Rectal smooth muscle tissue (tissue), 1 donor: ENCODE data around the gene DUSP15.

Experiments used
- H3K27ac ChIP-seq: one replicate; pipeline ENCODE4 v1.7.0; 2013; ENCODE audit warnings: low read depth, low read length, inconsistent platforms
- H3K27me3 ChIP-seq: one replicate; pipeline ENCODE4 v1.7.0; 2013; ENCODE audit warnings: low read length; ENCODE audit not compliant: control insufficient read depth, insufficient read depth
- H3K36me3 ChIP-seq: one replicate; pipeline ENCODE4 v1.7.0; 2013; ENCODE audit warnings: low read length; ENCODE audit not compliant: control insufficient read depth, insufficient read depth
- H3K4me1 ChIP-seq: one replicate; pipeline ENCODE4 v1.7.0; 2013; ENCODE audit warnings: low read length; ENCODE audit not compliant: control insufficient read depth, insufficient read depth
- H3K4me3 ChIP-seq: one replicate; pipeline ENCODE4 v1.7.0; 2013; ENCODE audit warnings: low read length
- H3K9ac ChIP-seq: one replicate; pipeline ENCODE4 v1.7.0; 2013; ENCODE audit warnings: low read length

The DUSP15 gene

DNA sequence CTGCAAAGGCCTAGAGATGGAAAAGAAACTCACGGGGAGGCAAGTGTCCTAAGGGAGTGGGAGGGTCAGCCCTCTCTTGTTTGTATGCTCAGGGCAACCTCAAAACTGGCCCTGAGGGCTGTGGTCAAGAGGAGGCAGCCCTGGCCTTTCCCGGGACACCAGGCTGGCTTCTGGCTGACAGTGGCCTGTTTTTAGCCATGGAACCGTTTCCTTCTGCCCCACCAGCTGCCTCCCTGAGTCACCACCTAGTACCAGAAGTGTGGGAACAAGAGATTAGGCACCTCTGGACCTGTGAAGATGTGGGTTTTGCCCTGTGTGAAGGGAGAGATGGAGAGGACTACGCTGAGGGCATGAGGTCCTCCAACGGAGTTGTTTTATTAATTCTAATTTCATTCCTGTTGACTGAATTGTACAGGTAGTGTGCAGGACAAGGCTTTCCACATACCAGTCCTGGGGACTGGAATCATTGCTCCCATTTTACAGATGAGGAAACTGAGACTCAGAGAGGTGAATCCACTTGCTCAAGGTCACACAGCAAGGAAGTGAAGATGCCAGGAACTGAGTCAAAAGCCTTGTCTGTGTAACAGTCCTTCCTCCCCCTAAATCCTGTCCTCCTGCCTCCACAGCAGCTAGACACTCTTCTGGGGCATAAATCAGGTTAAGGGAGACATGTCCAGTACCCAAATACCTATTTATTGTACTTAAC is 30.4 kb downstream of the DUSP15 start:
- Histone ChIP-seq H3K9ac (no peak overlapping the region), H3K4me3 (no peak overlapping the region), H3K27me3 (no peaks in the 10 kb centered on the region), H3K36me3 (no peaks in the 10 kb centered on the region), H3K27ac (no peak overlapping the region), H3K4me1 (peaks cover 8% of the 10 kb centered on the region)

DNA sequence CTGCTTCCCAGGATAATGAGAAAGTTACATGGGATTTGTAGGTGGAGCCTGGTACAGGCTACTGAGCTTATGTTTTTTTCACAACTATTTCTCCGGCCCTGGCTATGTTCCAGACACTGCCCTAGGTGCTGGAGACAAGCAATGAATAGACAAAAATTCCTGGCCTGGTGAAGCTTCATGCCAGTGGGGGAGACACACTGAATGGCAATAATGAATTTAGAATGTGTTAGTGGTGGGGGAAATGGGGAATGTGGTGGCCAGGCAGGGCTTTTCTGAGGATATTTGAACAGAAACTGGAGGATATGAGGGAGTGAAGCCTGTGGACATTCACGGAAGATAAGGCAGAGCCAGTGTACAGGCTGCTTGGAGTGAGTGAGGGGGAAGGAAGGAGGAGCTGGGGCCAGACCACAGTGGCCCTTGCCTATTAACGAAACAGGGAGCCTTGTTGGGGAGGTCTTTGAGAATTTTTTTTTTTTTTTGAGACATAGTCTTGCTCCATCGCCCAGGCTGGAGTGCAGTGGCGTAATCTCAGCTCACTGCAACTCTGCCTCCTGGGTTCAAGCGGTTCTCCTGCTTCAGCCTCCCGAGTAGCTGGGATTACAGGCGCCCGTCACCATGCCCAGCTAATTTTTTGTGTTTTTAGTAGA is 31.6 kb downstream of the DUSP15 start:
- H3K27me3 ChIP-seq: no peaks in the 10 kb centered on the region
- peaks cover 8% of the 10 kb centered on the region for H3K4me1 ChIP-seq
- no peak overlapping the region for H3K9ac ChIP-seq
- H3K4me3 ChIP-seq: no peak overlapping the region
- no peaks in the 10 kb centered on the region for H3K36me3 ChIP-seq
- H3K27ac ChIP-seq: no peak overlapping the region

GRCh38 chr20:31837896-31838397 is 32.4 kb downstream of the DUSP15 start:
- H3K27ac ChIP-seq: no peak overlapping the region
- no peaks in the 10 kb centered on the region for H3K27me3 ChIP-seq
- H3K9ac ChIP-seq: no peak overlapping the region
- H3K4me3 ChIP-seq: no peak overlapping the region
- peaks cover 8% of the 10 kb centered on the region for H3K4me1 ChIP-seq
- no peaks in the 10 kb centered on the region for H3K36me3 ChIP-seq

DNA sequence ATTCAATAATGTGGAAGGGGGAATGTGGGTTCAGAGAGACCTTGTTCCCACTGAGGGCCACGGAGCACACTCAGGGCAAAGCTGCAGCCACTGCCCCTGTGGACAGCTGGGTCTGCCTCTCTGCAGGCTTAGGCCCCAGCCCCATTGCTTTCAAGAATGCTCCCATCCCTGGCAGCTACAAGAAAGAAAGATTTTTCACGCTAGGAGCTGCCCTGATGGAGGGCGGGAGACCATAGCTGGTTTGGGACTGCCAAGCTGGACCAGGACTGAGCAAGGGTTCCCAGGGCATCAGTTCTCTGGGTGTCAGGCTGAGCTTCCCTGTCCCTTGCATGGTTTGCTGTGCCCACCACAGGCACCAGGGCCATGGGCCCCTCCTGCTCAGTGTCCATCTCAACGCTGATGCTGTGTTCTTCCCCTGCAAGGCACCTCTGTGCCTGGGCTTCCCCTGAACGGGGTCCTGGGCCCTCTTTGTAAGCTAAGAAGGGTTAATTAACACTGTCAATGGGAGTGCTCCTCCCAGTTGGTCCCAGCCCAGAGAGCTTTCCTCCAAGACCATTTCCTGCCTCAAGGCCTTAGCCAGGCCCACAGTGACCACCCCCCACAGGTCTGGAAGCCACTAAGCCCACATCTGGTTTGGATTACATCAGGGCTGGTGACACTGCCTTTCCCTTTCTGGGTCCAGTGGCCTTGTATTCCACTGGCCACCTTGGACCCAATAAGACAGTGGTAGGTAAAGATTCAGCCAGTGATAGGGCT is 33.3 kb downstream of the DUSP15 start:
- Histone ChIP-seq H3K9ac (no peak overlapping the region), H3K4me3 (no peak overlapping the region), H3K27ac (no peak overlapping the region), H3K4me1 (peaks cover 8% of the 10 kb centered on the region), H3K36me3 (no peaks in the 10 kb centered on the region), H3K27me3 (no peaks in the 10 kb centered on the region)

DNA sequence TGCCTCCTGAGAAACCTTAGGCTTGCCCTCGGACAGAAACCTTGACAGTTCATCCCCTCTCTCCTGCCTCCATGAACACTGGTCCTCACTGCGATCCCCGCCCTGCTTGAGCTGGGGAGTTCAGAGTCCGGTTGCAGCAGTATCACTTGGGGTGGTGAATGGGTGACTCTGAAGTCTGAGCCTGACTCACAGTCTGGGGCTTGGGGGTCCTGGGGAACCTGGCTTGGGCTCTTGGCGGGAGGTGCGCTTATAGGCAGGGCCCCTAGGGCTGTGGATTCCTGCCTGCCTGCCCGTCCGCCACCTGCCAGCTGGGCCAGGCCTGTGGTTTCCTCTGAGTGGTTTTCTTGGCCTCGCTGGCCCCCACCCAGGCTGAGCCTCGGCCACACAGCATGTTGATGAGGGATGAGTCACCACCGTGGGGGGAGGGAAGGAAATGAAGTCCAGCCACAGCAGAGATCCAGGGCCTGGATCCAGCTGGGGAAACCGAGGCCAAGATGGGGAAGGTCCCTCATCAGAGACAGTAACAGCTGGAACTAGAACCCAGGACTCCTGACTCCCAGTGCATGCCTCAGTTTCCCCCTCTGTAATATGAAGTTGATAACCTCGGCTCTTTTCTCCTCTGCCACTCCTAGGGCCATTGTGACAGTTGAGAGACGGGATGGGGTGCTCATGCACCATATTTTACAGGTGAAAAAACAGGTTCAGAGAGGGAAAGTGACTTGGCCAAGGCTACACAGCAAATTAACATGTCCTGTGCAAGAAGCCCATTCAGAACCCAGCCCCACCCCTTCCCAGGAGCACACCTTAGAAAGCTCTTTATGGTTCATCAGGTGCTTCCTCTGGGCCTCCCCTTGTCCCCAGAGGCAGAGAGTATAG is 34.1 kb downstream of the DUSP15 start:
- H3K27ac ChIP-seq: no peak overlapping the region
- H3K27me3 ChIP-seq: no peaks in the 10 kb centered on the region
- peaks cover 8% of the 10 kb centered on the region for H3K4me1 ChIP-seq
- H3K9ac ChIP-seq: no peak overlapping the region
- no peaks in the 10 kb centered on the region for H3K36me3 ChIP-seq
- no peak overlapping the region for H3K4me3 ChIP-seq

GRCh38 chr20:31835554-31835953 is 34.8 kb downstream of the DUSP15 start:
- H3K9ac ChIP-seq: no peak overlapping the region
- peaks cover 8% of the 10 kb centered on the region for H3K4me1 ChIP-seq
- H3K27ac ChIP-seq: no peak overlapping the region

DNA sequence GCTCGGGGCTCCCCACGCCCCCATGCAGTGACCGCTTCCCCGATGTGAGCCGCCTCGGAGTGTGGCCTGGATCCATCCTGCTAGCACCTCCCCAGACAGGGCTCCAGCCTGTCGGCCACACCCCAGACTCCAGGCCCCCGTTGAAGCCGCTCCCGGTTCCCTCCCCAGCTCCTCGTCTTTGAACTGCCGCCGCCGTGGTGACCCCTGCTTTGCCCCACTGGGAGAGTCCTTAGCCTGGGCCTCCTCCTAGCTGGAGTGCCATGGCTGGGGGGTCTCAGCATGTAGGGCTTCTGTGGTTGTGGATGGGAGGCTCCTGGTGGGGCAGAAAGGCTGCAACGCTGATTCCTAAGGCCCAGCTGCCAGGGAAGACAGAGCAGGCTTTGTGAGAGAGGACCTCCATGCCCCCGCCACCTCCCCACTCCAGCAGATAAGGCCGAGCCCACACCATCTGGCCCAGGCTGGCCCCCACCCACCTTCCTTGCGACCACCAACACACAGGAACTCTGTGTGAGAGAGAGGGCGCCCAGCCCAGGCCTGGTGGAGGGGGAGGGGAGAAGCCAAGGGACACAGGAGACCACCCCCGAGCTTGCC is 36.3 kb downstream of the DUSP15 start:
- Histone ChIP-seq H3K27me3 (no peaks in the 10 kb centered on the region), H3K4me3 (no peak overlapping the region), H3K4me1 (peaks cover 8% of the 10 kb centered on the region), H3K36me3 (no peaks in the 10 kb centered on the region), H3K27ac (no peak overlapping the region), H3K9ac (no peak overlapping the region)

More at GRCh38 chr20:31835554-31835953, 34.8 kb downstream of the DUSP15 start:
- H3K27me3 ChIP-seq: no peaks in the 10 kb centered on the region
- no peak overlapping the region for H3K4me3 ChIP-seq
- no peaks in the 10 kb centered on the region for H3K36me3 ChIP-seq

DNA sequence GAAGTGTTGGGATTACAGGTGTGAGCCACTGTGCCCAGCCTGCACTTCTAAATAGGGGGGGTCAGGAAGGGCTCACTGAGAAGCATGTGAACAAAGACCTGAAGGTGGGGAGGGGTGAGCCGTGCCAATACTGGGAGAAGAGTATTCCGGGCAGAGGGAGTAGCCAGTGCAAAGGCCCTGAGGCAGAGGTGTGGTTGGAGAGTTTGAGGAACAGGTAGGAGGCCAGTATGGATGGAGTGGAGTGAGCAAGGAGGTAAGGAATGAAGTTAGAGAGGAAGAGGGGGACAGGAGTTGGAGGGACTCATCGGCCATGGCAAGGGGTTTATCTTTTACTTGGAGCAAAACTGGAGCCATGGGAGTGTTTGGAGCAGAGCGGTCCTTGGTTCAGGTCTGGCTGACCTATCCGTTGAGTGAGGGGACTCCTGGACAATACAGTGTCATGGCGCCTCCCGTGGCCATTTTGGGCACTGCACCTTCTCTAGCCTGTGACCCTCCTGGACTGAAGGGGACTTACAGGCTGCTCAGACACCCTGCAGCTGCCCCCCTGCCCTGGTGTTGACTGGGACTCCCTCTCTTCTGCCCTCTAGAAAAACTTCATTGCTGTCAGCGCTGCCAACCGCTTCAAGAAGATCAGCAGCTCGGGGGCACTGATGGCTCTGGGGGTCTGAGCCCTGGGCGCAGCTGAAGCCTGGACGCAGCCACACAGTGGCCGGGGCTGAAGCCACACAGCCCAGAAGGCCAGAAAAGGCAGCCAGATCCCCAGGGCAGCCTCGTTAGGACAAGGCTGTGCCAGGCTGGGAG is 37.0 kb downstream of the DUSP15 start:
- no peak overlapping the region for H3K9ac ChIP-seq
- H3K4me3 ChIP-seq: no peak overlapping the region
- H3K27me3 ChIP-seq: no peaks in the 10 kb centered on the region
- H3K27ac ChIP-seq: no peak overlapping the region
- H3K36me3 ChIP-seq: no peaks in the 10 kb centered on the region
- peaks cover 8% of the 10 kb centered on the region for H3K4me1 ChIP-seq

DNA sequence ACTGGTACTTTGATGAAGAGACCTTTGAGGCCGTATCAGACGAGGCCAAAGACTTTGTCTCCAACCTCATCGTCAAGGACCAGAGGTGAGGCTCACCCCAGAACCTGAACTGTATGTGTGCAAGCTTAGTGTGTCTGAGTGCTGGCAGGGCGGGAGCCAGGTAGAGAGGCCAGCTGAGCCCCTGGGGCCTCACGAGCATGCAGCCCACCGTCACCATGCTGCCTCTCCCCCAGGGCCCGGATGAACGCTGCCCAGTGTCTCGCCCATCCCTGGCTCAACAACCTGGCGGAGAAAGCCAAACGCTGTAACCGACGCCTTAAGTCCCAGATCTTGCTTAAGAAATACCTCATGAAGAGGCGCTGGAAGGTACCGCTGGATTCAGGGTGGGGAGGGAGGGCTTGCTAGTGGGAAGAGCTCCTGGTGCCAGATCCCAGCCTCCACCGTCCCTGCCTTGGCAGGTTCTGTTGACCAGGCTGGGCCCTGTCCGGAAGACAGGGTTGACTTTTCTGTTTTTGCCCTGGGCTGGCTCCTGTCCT is 38.5 kb downstream of the DUSP15 start:
- Histone ChIP-seq H3K27me3 (no peaks in the 10 kb centered on the region), H3K9ac (no peak overlapping the region), H3K4me1 (peaks cover 8% of the 10 kb centered on the region), H3K4me3 (no peak overlapping the region), H3K36me3 (no peaks in the 10 kb centered on the region), H3K27ac (no peak overlapping the region)

DNA sequence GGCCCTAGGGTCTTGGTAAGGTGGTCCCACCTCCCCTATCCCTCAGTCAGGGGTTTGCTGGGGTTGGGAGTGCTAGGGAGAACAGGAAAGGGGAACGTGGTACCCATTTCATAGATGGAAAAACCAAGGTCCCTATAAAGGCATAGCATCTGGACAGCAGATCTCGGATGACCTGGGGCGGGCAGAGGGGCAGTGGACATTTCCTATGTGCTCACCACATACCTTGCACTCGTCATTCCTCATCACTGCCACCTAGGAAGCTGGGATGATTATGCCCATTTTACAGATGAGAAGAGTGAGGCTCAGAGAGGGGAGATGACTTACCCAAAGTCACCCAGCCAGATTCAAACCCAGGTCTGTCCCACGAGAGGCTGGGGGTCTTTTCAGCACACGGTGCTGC is 39.1 kb downstream of the DUSP15 start:
- H3K4me1 ChIP-seq: peaks cover 5% of the 10 kb centered on the region
- no peaks in the 10 kb centered on the region for H3K36me3 ChIP-seq
- H3K4me3 ChIP-seq: no peak overlapping the region
- H3K27ac ChIP-seq: no peak overlapping the region
- H3K27me3 ChIP-seq: no peaks in the 10 kb centered on the region
- H3K9ac ChIP-seq: no peak overlapping the region

- H3K9ac ChIP-seq: no peak overlapping the region
- no peaks in the 10 kb centered on the region for H3K27me3 ChIP-seq
- H3K4me3 ChIP-seq: no peak overlapping the region
- H3K4me1 ChIP-seq: no peaks in the 10 kb centered on the region
- H3K36me3 ChIP-seq: no peaks in the 10 kb centered on the region
- no peak overlapping the region for H3K27ac ChIP-seq
These were observed 39.8 kb downstream of the DUSP15 start for GRCh38 chr20:31830406-31830981.
